ENCODE data around the gene RTL5. TPM values are rescaled to one million over a fixed set of nuclear protein-coding genes. Genes with fewer than 3 reads are reported as not detected.

The RTL5 gene
- total RNA-seq, 1 experiment from 2014 or later = 2.5 TPM

DNA sequence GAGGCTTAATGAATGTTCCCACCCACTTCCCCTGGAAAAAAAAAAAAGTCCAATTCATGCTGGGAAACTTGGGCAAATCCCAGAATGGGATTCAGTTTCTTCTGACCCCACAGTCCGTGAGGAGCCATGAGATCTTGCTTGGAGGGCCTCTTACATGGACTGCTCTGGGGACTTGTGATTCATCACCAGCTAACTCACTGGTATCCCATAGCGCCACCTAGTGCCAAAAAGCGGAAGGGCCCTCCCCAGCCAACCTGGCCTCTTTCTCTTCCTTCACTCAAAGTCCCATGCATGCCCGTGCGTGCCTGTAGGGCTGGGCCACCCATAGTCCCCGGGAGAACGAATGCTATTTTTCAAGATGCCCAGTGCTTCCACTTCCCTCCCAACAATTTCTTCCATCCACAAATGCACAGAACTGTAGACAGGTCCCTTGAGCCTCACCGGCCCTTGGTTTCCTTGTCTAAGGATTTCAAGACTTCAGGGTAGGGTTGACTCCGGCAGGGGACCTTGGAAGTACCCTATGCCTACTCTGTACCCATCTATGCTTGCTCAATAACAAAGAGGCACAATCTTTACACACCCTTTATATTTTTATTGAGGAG is 5.1 kb downstream of the RTL5 start:
- no TSS peak for BruUV-seq (replicated peaks)
- Histone ChIP-seq H3K36me3 (ENCODE audit: control insufficient read depth in 1 of 2, insufficient read depth in 2 of 2, low read length in 2 of 2) (no peaks in the 10 kb centered on the region), H4K20me1 (ENCODE audit: insufficient read depth) (no peaks in the 10 kb centered on the region), H3K4me1 (ENCODE audit: control insufficient read depth in 1 of 2, insufficient read depth in 2 of 2, low read length in 2 of 2) (peaks cover 0 to 10% of the 10 kb centered on the region in 2 experiments; a peak in 1 of 4 replicates), H3K27ac (ENCODE audit: low read depth, low read length) (no peak overlapping the region), H3K79me2 (ENCODE audit: insufficient read depth, low read length) (no peaks in the 10 kb centered on the region), H3K27me3 (ENCODE audit: insufficient read depth, low read length) (no peaks in the 10 kb centered on the region), H2AFZ (ENCODE audit: low read depth, low read length, poor library complexity, severe bottlenecking) (no peak overlapping the region), H3K9ac (ENCODE audit: low read length) (no peak overlapping the region), H3K4me2 (ENCODE audit: low read length) (no peak overlapping the region), H3K4me3 (replicated peaks in 1 of 2; ENCODE audit: low read depth in 1 of 2, low read length in 2 of 2) (no peak overlapping the region), H3K9me3 (ENCODE audit: control insufficient read depth in 1 of 2, insufficient read depth in 1 of 2, low read depth in 1 of 2, low read length in 2 of 2) (no peaks in the 10 kb centered on the region), H3K9me2 (ENCODE audit: insufficient read depth) (no peaks in the 10 kb centered on the region)
- ChIA-PET RAD21 (ENCODE audit: low non-redundant PET in 1 of 2, low total read pairs in 2 of 2, uncharacterized antibody in 2 of 2, unreplicated experiment in 2 of 2) (interaction anchor here in 1 of 2 experiments (0.7 kb wide), 1 partner anchor 105 kb away, joined by 3 read pairs; no protein-coding TSS in a partner anchor), POLR2A (no interaction called here), CTCF (interaction anchor here (0.9 to 1.2 kb wide), 4 partner anchors 11 to 108 kb away, joined by 3 to 5 read pairs (median 4); no protein-coding TSS in a partner anchor)
- TF ChIP-seq RAD21 (IDR thresholded peaks at IDR 0.05; ENCODE audit: low read depth) (peak; percentile 72), POLR2AphosphoS5 (IDR thresholded peaks at IDR 0.05; ENCODE audit: low read depth, low read length) (no peak), ZFX (IDR thresholded peaks at IDR 0.05) (no peak), SP1 (IDR thresholded peaks at IDR 0.05; ENCODE audit: low read depth) (no peak), CBX3 (IDR thresholded peaks at IDR 0.05; ENCODE audit: low read depth) (no peak), ELF1 (IDR thresholded peaks at IDR 0.05; ENCODE audit: borderline replicate concordance, low read depth) (no peak), POLR2A (IDR thresholded peaks at IDR 0.05; ENCODE audit: borderline replicate concordance, extremely low read depth, insufficient read depth, insufficient read length) (no peak)
- TF ChIP-seq, protein P1, sequence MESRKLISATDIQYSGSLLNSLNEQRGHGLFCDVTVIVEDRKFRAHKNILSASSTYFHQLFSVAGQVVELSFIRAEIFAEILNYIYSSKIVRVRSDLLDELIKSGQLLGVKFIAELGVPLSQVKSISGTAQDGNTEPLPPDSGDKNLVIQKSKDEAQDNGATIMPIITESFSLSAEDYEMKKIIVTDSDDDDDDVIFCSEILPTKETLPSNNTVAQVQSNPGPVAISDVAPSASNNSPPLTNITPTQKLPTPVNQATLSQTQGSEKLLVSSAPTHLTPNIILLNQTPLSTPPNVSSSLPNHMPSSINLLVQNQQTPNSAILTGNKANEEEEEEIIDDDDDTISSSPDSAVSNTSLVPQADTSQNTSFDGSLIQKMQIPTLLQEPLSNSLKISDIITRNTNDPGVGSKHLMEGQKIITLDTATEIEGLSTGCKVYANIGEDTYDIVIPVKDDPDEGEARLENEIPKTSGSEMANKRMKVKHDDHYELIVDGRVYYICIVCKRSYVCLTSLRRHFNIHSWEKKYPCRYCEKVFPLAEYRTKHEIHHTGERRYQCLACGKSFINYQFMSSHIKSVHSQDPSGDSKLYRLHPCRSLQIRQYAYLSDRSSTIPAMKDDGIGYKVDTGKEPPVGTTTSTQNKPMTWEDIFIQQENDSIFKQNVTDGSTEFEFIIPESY (IDR thresholded peaks at IDR 0.05; ENCODE audit: extremely low read depth, insufficient replicate concordance, low read length) = no peak
- TF ChIP-seq, protein P2, sequence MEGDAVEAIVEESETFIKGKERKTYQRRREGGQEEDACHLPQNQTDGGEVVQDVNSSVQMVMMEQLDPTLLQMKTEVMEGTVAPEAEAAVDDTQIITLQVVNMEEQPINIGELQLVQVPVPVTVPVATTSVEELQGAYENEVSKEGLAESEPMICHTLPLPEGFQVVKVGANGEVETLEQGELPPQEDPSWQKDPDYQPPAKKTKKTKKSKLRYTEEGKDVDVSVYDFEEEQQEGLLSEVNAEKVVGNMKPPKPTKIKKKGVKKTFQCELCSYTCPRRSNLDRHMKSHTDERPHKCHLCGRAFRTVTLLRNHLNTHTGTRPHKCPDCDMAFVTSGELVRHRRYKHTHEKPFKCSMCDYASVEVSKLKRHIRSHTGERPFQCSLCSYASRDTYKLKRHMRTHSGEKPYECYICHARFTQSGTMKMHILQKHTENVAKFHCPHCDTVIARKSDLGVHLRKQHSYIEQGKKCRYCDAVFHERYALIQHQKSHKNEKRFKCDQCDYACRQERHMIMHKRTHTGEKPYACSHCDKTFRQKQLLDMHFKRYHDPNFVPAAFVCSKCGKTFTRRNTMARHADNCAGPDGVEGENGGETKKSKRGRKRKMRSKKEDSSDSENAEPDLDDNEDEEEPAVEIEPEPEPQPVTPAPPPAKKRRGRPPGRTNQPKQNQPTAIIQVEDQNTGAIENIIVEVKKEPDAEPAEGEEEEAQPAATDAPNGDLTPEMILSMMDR (IDR thresholded peaks at IDR 0.05 in 2 of 3, conservative IDR thresholded peaks at IDR 0.05 in 1 of 3; ENCODE audit: borderline replicate concordance in 1 of 3, insufficient read depth in 1 of 3, low read depth in 2 of 3, low read length in 2 of 3) = peak; percentile 64 to 80 (median 71)
- ATAC-seq (peak; percentile 83), DNase-seq (ENCODE audit: low read depth, low spot score) (peak; percentile 45)
- intact Hi-C loops (cut with micrococcal nuclease) = loop anchor here (2.0 to 10.0 kb wide), 3 partner anchors 108 to 252 kb away; no protein-coding TSS in a partner anchor

All from HCT116 (cell line).